ENCODE results near the gene SAMM50.

The SAMM50 gene

GRCh38 chr22:43995057-43995685, 39.9 kb downstream of the SAMM50 start:
- no peak overlapping the region for H2BK15ac ChIP-seq (ENCODE audit: low read depth, poor library complexity, severe bottlenecking)
- H2BK5ac ChIP-seq (ENCODE audit: low read depth, low read length, poor library complexity, severe bottlenecking), result no peak overlapping the region
- no peaks in the 10 kb centered on the region for H3K9me3 ChIP-seq (ENCODE audit: control insufficient read depth, low read length)
- H2BK12ac ChIP-seq (ENCODE audit: low read length in 2 of 2), result no peak overlapping the region
- H3K79me1 ChIP-seq (replicated peaks; ENCODE audit: low read length, poor library complexity, severe bottlenecking), result peaks cover 37% of the 10 kb centered on the region
- H3K4me1 ChIP-seq (ENCODE audit: control insufficient read depth, insufficient read depth, low read depth, low read length), result no peaks in the 10 kb centered on the region
- no peak overlapping the region for H3K9ac ChIP-seq (ENCODE audit: low read length)
- H3K27ac ChIP-seq (ENCODE audit: low read length, poor library complexity, severe bottlenecking), result no peak overlapping the region
- 96% methylated on average over 15 of the region's 15 CpGs for WGBS
- H2AK5ac ChIP-seq (ENCODE audit: low read length, severe bottlenecking), result no peak overlapping the region
- peaks cover 79 to 90% of the 10 kb centered on the region in 2 experiments for H3K36me3 ChIP-seq (ENCODE audit: control insufficient read depth in 1 of 2, insufficient read depth in 2 of 2, low read depth in 1 of 2, low read length in 2 of 2)
- H3K18ac ChIP-seq (ENCODE audit: low read depth in 1 of 2, low read length in 2 of 2), result no peak overlapping the region
- H3K4me3 ChIP-seq (ENCODE audit: insufficient read depth in 1 of 2, low read depth in 1 of 2, low read length in 2 of 2), result no peak overlapping the region
- H3K27me3 ChIP-seq (ENCODE audit: control insufficient read depth in 1 of 2, insufficient read depth in 1 of 2, low read length in 2 of 2), result no peaks in the 10 kb centered on the region
- H3K4ac ChIP-seq (ENCODE audit: low read depth in 1 of 2, low read length in 2 of 2), result no peak overlapping the region
- no peak for DNase-seq
- H3K4me2 ChIP-seq (ENCODE audit: low read length, poor library complexity, severe bottlenecking), result no peak overlapping the region
- no peak overlapping the region for H2BK120ac ChIP-seq (ENCODE audit: low read depth, low read length)
- no peak overlapping the region for H4K8ac ChIP-seq (ENCODE audit: low read length)
- H3K14ac ChIP-seq (ENCODE audit: low read length in 2 of 2), result no peak overlapping the region
- H2AFZ ChIP-seq (ENCODE audit: low read depth, low read length), result no peak overlapping the region
- no peak overlapping the region for H4K91ac ChIP-seq (ENCODE audit: low read length)
- no peak overlapping the region for H3K23ac ChIP-seq (ENCODE audit: low read length in 2 of 2)

GRCh38 chr22:43995798-43996169, 40.5 kb downstream of the SAMM50 start:
- no peak overlapping the region for H2AFZ ChIP-seq (ENCODE audit: low read depth, low read length)
- no peak overlapping the region for H3K27ac ChIP-seq (ENCODE audit: low read length, poor library complexity, severe bottlenecking)
- H4K91ac ChIP-seq (ENCODE audit: low read length), result no peak overlapping the region
- H3K79me1 ChIP-seq (replicated peaks; ENCODE audit: low read length, poor library complexity, severe bottlenecking), result peaks cover 37% of the 10 kb centered on the region
- no peak overlapping the region for H3K18ac ChIP-seq (ENCODE audit: low read depth in 1 of 2, low read length in 2 of 2)
- no peak overlapping the region for H3K9ac ChIP-seq (ENCODE audit: low read length)
- H2BK15ac ChIP-seq (ENCODE audit: low read depth, poor library complexity, severe bottlenecking), result no peak overlapping the region
- no peak overlapping the region for H2BK120ac ChIP-seq (ENCODE audit: low read depth, low read length)
- H3K9me3 ChIP-seq (ENCODE audit: control insufficient read depth, low read length), result no peaks in the 10 kb centered on the region
- H2BK5ac ChIP-seq (ENCODE audit: low read depth, low read length, poor library complexity, severe bottlenecking), result no peak overlapping the region
- H2BK12ac ChIP-seq (ENCODE audit: low read length in 2 of 2), result no peak overlapping the region
- H2AK5ac ChIP-seq (ENCODE audit: low read length, severe bottlenecking), result no peak overlapping the region
- no peak for DNase-seq
- H3K14ac ChIP-seq (ENCODE audit: low read length in 2 of 2), result no peak overlapping the region
- no peaks in the 10 kb centered on the region for H3K4me1 ChIP-seq (ENCODE audit: control insufficient read depth, insufficient read depth, low read depth, low read length)
- H3K36me3 ChIP-seq (ENCODE audit: control insufficient read depth in 1 of 2, insufficient read depth in 2 of 2, low read depth in 1 of 2, low read length in 2 of 2), result peaks cover 74 to 89% of the 10 kb centered on the region in 2 experiments
- H3K4ac ChIP-seq (ENCODE audit: low read depth in 1 of 2, low read length in 2 of 2), result no peak overlapping the region
- no peak overlapping the region for H3K4me2 ChIP-seq (ENCODE audit: low read length, poor library complexity, severe bottlenecking)
- no peaks in the 10 kb centered on the region for H3K27me3 ChIP-seq (ENCODE audit: control insufficient read depth in 1 of 2, insufficient read depth in 1 of 2, low read length in 2 of 2)
- H3K4me3 ChIP-seq (ENCODE audit: insufficient read depth in 1 of 2, low read depth in 1 of 2, low read length in 2 of 2), result peak overlapping the region in 1 of 2 experiments; percentile 20
- WGBS, result 97% methylated on average over 4 of the region's 10 CpGs
- no peak overlapping the region for H4K8ac ChIP-seq (ENCODE audit: low read length)
- no peak overlapping the region for H3K23ac ChIP-seq (ENCODE audit: low read length in 2 of 2)

GRCh38 chr22:43996170-43996980, 41.1 kb downstream of the SAMM50 start:
- Histone ChIP-seq H4K91ac (ENCODE audit: low read length) (no peak overlapping the region), H3K9ac (ENCODE audit: low read length) (no peak overlapping the region), H2BK5ac (ENCODE audit: low read depth, low read length, poor library complexity, severe bottlenecking) (no peak overlapping the region), H2BK15ac (ENCODE audit: low read depth, poor library complexity, severe bottlenecking) (no peak overlapping the region), H3K9me3 (ENCODE audit: control insufficient read depth, low read length) (no peaks in the 10 kb centered on the region), H2AK5ac (ENCODE audit: low read length, severe bottlenecking) (no peak overlapping the region), H3K4me2 (ENCODE audit: low read length, poor library complexity, severe bottlenecking) (no peak overlapping the region), H3K36me3 (ENCODE audit: control insufficient read depth in 1 of 2, insufficient read depth in 2 of 2, low read depth in 1 of 2, low read length in 2 of 2) (peaks cover 68 to 91% of the 10 kb centered on the region in 2 experiments), H3K14ac (ENCODE audit: low read length in 2 of 2) (no peak overlapping the region), H2BK120ac (ENCODE audit: low read depth, low read length) (no peak overlapping the region), H4K8ac (ENCODE audit: low read length) (no peak overlapping the region), H3K27ac (ENCODE audit: low read length, poor library complexity, severe bottlenecking) (no peak overlapping the region), H3K23ac (ENCODE audit: low read length in 2 of 2) (no peak overlapping the region), H2AFZ (ENCODE audit: low read depth, low read length) (no peak overlapping the region), H3K18ac (ENCODE audit: low read depth in 1 of 2, low read length in 2 of 2) (no peak overlapping the region), H3K4me3 (ENCODE audit: insufficient read depth in 1 of 2, low read depth in 1 of 2, low read length in 2 of 2) (peak overlapping the region in 1 of 2 experiments; percentile 20), H3K4ac (ENCODE audit: low read depth in 1 of 2, low read length in 2 of 2) (no peak overlapping the region), H3K4me1 (ENCODE audit: control insufficient read depth, insufficient read depth, low read depth, low read length) (no peaks in the 10 kb centered on the region), H3K27me3 (ENCODE audit: control insufficient read depth in 1 of 2, insufficient read depth in 1 of 2, low read length in 2 of 2) (no peaks in the 10 kb centered on the region), H2BK12ac (ENCODE audit: low read length in 2 of 2) (no peak overlapping the region), H3K79me1 (replicated peaks; ENCODE audit: low read length, poor library complexity, severe bottlenecking) (peaks cover 37% of the 10 kb centered on the region)
- 94% methylated on average over 44 of the region's 45 CpGs for WGBS
- DNase-seq, result no peak

GRCh38 chr22:43996981-43997265, 41.7 kb downstream of the SAMM50 start:
- Histone ChIP-seq H4K91ac (ENCODE audit: low read length) (no peak overlapping the region), H3K4ac (ENCODE audit: low read depth in 1 of 2, low read length in 2 of 2) (no peak overlapping the region), H2BK120ac (ENCODE audit: low read depth, low read length) (no peak overlapping the region), H3K27ac (ENCODE audit: low read length, poor library complexity, severe bottlenecking) (no peak overlapping the region), H2AFZ (ENCODE audit: low read depth, low read length) (no peak overlapping the region), H3K27me3 (ENCODE audit: control insufficient read depth in 1 of 2, insufficient read depth in 1 of 2, low read length in 2 of 2) (no peaks in the 10 kb centered on the region), H3K14ac (ENCODE audit: low read length in 2 of 2) (no peak overlapping the region), H2BK12ac (ENCODE audit: low read length in 2 of 2) (no peak overlapping the region), H3K36me3 (ENCODE audit: control insufficient read depth in 1 of 2, insufficient read depth in 2 of 2, low read depth in 1 of 2, low read length in 2 of 2) (peaks cover 63 to 88% of the 10 kb centered on the region in 2 experiments), H3K18ac (ENCODE audit: low read depth in 1 of 2, low read length in 2 of 2) (no peak overlapping the region), H3K4me3 (ENCODE audit: insufficient read depth in 1 of 2, low read depth in 1 of 2, low read length in 2 of 2) (no peak overlapping the region), H3K9me3 (ENCODE audit: control insufficient read depth, low read length) (no peaks in the 10 kb centered on the region), H2AK5ac (ENCODE audit: low read length, severe bottlenecking) (no peak overlapping the region), H4K8ac (ENCODE audit: low read length) (no peak overlapping the region), H3K4me2 (ENCODE audit: low read length, poor library complexity, severe bottlenecking) (no peak overlapping the region), H3K4me1 (ENCODE audit: control insufficient read depth, insufficient read depth, low read depth, low read length) (no peaks in the 10 kb centered on the region), H2BK15ac (ENCODE audit: low read depth, poor library complexity, severe bottlenecking) (no peak overlapping the region), H3K79me1 (replicated peaks; ENCODE audit: low read length, poor library complexity, severe bottlenecking) (peaks cover 36% of the 10 kb centered on the region), H2BK5ac (ENCODE audit: low read depth, low read length, poor library complexity, severe bottlenecking) (no peak overlapping the region), H3K9ac (ENCODE audit: low read length) (no peak overlapping the region), H3K23ac (ENCODE audit: low read length in 2 of 2) (no peak overlapping the region)
- 94% methylated on average over 8 of the region's 8 CpGs for WGBS
- no peak for DNase-seq

All from mesenchymal stem cell (in vitro differentiated cells and primary cell).